GM21723 (cell line): ENCODE data around the gene SLC38A2.
"Not testable (repeated sequence)": the region's sequence is repeated elsewhere in the genome, so short reads cannot be mapped to it uniquely, and the experiment has no call there.

Experiments
- ATAC-seq: cut with Tn5 transposase; IDR thresholded peaks from one replicate; pipeline ENCODE4 v1.9.1; 2021; ENCODE audit warnings: mild to moderate bottlenecking, moderate library complexity; ENCODE audit not compliant: unreplicated experiment

SLC38A2 gene

GRCh38 chr12:46372544-46373300 lies at the start of gene SLC38A2:
Gene SLC38A2, minus strand, starts transcription at chr12:46372773. Its CDS starts 1,480 bp downstream, at chr12:46371293.
- peak; percentile 79 for ATAC-seq

GRCh38 chr12:46419675-46420074 lies 47.1 kb upstream of the SLC38A2 start:
- no peak for ATAC-seq

DNA sequence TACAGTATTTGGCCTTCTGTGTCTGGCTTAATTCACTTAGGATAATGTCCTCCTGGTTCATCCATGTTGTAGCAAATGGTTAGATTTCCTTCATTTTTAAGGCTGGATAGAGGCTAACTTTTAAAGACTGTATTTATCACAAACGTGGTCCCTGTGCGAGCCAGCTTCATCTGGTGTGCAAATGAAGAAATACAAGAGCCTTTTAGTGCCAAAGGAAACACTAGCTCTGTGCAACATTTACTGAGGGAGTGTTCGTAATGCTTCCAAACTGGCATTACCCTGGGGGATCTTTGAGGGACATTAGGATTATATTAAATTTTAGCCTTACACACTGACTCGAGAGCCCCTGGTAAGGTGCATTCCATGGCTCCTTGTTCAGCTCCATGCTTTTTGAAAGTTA lies 43.0 kb upstream of the SLC38A2 start:
- no peak for ATAC-seq

DNA sequence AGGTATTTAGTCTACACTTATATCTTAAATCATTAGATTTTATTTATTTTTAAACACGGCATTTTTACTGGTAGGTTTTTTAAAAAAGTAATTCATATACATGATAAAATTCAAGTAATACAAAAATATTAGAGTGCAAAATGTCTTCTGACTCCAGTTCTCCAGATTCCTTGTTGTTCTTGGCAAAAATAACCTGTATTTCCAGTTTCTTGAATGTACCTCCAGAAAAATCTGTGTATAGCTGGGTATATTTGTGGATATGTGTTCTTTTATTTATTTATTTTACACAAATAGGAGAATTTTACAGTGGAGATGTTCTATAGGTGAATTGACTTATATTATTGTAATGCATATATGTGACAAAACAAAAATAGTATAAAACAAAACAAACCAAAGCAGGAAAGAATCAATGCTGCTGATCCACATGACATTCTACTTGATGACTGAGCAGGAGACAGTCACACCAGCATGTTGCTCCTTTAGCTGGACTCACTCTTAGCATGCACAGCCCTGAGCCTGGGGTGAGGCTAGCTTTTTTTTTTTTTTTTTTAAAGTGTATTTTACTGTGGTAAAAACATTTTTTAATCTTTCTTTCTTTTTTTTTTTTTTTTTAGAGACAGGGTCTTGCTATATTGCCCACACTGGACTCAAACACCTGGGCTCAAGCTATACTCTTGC lies 42.2 kb upstream of the SLC38A2 start:
- no peak for ATAC-seq

DNA sequence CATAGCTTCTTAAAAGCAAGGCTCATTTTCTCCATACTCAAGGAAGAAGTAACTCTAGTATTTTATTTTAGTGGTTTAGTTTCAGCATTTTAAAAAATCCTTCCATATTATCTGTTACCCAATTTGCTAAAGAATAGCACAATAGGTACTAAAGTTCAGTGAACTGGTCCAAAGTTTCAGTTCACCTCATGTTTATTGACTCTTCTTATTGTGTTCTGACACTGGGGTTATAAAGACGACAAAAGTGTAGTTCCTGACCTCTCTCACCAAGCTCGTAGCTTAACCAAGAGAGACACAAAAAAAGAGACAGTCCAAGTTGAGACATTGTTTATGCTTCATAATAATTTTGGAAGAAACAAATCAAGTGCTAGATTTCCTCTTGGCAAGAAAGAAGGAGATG lies 40.8 kb upstream of the SLC38A2 start:
- no peak for ATAC-seq

- ATAC-seq: no peak
Measured at GRCh38 chr12:46412857-46413256, 40.3 kb upstream of the SLC38A2 start.

GRCh38 chr12:46410495-46410894 lies 37.9 kb upstream of the SLC38A2 start:
- no peak for ATAC-seq

- no peak for ATAC-seq
Measured at GRCh38 chr12:46409974-46410373, 37.4 kb upstream of the SLC38A2 start.

GRCh38 chr12:46409342-46409741 lies 36.8 kb upstream of the SLC38A2 start:
- no peak for ATAC-seq

GRCh38 chr12:46408441-46408840 lies 35.9 kb upstream of the SLC38A2 start:
- ATAC-seq: no peak

DNA sequence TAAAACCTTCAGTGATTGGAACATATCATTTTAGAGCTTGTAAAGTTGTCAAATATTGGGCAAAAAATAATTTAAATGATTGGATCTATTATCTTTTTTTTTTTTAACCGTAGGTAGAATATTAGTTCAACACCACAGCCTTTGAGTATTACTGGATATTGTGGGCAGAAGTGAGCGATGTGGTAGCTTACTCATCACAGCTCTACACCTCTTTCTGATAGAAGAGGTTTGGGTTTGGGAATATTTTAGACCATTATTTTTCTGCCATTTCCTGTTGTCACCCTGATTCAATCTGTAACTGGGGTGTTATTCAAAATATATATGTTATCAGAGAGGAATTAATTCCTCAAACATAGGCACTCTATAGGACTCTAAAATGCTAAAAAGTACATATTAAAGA lies 34.8 kb upstream of the SLC38A2 start:
- no peak for ATAC-seq

GRCh38 chr12:46406352-46407027 lies 33.9 kb upstream of the SLC38A2 start:
- no peak for ATAC-seq

- no peak for ATAC-seq
Measured at GRCh38 chr12:46404733-46405132, 32.2 kb upstream of the SLC38A2 start.

DNA sequence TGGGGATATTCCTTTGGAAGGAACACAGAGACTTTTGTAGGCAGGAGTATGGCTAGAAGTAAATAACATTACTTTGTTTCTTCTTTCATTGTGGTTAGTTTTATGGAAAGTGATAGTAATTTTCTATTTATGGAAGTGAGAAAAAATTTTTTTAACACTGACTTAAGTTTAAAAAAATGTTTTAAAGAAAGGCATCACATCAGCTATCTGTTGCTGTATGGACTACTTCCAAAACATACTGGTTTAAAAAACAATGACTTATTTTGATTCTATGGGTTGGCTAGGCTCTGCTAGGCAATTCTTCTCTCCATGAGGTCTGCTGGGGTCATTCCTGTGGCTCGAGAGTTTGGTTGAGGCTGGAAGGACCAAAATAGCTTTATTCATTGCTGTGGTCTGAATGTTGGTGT lies 31.7 kb upstream of the SLC38A2 start:
- ATAC-seq: peak; percentile 68

GRCh38 chr12:46403719-46404070 lies 31.1 kb upstream of the SLC38A2 start:
- ATAC-seq: peak; percentile 25

GRCh38 chr12:46402941-46403718 lies 30.6 kb upstream of the SLC38A2 start:
- ATAC-seq: no peak

DNA sequence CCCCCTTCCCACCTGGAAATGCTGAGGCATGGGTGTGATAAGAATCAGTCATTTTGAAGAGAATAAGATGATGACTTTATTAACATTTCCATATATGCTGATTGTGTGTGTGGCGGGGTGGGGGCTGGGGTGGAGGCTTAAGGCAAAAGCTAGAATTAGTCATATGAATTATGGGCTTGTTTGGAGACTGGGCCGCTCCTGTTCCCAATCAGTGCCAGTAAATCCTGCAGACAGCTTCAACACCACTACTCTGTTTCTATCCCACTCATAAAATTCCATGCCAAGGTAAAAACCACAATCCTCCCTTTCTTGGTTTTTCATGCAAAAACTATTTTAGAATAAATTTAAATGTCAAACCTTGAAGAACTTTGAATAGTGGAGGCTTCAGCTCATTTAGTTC lies 29.9 kb upstream of the SLC38A2 start:
- no peak for ATAC-seq

GRCh38 chr12:46401662-46402061 lies 29.1 kb upstream of the SLC38A2 start:
- ATAC-seq: no peak

DNA sequence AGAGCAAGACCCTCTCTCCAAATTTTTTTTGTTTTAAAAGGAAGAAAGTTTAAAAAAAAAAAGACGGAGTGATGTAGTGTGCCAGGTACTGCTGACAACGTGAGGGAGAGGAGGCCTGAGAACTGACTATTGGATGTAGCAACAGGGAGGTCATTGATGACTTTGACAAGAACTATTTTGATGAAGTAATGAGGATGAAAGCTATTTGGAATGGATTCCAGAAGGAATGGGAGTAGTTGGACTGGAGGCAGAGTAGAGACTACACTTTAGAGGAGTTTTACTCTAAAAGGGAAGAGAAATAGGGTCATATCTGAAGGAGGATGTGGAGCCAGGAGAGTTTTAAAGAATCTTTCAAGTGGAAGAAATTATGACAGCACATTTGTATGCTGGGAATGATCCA lies 27.8 kb upstream of the SLC38A2 start:
- ATAC-seq: no peak

- not testable (repeated sequence) for ATAC-seq
Measured at GRCh38 chr12:46399461-46400248, 27.1 kb upstream of the SLC38A2 start.
